22Rv1 (cell line): ENCODE data around the gene KIF6.

Experiments
- ZFX ChIP-seq: fragments of 450-650 bp; IDR thresholded peaks from 2 replicates; pipeline ENCODE4 v1.6.1; 2017; ENCODE audit warnings: antibody characterized with exemption, borderline replicate concordance
- TF ChIP-seq, protein P1 (sequence below): fragments of 450-650 bp; IDR thresholded peaks from 2 replicates; pipeline ENCODE4 v1.5.1; 2017; ENCODE audit warnings: mild to moderate bottlenecking

DNA sequence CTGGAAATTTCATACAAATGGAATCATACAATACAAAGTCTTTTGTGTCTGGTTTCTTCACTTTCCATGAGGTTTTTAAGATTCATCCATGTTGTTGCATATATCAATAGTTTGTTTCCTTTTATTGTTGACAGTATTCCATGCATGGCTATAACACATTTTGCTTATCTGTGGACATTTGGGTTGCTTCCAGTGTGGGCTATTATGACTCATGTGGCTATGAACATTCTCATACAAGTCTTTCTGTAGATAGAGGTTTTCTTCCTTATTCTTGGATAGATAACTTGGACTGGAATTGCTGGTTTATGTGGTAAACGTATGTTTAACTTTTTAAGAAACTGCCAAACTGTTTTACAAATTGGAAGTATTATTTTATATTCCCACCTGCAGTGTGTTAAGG, 30.0 kb upstream of the KIF6 start:
- TF ChIP-seq, protein P1, sequence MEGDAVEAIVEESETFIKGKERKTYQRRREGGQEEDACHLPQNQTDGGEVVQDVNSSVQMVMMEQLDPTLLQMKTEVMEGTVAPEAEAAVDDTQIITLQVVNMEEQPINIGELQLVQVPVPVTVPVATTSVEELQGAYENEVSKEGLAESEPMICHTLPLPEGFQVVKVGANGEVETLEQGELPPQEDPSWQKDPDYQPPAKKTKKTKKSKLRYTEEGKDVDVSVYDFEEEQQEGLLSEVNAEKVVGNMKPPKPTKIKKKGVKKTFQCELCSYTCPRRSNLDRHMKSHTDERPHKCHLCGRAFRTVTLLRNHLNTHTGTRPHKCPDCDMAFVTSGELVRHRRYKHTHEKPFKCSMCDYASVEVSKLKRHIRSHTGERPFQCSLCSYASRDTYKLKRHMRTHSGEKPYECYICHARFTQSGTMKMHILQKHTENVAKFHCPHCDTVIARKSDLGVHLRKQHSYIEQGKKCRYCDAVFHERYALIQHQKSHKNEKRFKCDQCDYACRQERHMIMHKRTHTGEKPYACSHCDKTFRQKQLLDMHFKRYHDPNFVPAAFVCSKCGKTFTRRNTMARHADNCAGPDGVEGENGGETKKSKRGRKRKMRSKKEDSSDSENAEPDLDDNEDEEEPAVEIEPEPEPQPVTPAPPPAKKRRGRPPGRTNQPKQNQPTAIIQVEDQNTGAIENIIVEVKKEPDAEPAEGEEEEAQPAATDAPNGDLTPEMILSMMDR: no peak
- no peak for TF ChIP-seq ZFX
